Activated T-helper 1 cell treated with Interleukin-2 at 50 U/mL for 16 hours (primary cell): ENCODE results near the gene HJURP.

Experiments used
- DNase-seq: peaks from one replicate; pipeline ENCODE4 v3.0.0-alpha.2; 2020; ENCODE audit warnings: low read depth

HJURP gene

DNA sequence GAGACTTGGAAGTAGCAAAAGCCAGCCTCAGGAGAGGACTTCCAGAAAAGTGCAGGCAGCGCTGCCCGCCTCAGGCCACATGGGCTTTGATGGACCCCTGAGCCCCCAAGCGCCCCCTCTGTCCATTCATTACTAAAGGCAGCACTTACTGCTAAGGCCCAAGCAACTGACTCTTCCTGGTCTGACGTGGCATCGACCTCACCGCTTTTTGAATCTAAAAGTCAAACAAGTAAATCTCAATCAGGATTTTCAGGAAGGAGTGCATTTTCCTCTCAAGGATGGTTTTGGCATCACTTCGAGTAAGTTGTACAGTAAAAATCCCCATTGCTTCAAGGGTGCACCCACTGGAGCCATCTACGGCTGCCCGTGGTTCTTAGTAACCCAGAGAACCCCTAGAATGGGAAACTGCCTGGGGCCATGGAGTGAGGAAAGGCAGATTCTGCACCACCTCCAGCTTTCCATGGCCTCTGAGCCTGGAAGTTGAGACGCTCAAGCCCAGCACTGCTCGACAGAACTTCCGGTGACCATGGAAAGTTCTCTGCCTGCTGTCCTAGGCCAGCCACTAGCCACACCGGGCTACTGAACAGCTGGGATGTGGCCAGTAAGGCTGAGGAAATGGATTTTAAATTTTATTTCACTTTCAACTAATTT, 7.0 kb downstream of the HJURP start:
- no peak for DNase-seq

DNA sequence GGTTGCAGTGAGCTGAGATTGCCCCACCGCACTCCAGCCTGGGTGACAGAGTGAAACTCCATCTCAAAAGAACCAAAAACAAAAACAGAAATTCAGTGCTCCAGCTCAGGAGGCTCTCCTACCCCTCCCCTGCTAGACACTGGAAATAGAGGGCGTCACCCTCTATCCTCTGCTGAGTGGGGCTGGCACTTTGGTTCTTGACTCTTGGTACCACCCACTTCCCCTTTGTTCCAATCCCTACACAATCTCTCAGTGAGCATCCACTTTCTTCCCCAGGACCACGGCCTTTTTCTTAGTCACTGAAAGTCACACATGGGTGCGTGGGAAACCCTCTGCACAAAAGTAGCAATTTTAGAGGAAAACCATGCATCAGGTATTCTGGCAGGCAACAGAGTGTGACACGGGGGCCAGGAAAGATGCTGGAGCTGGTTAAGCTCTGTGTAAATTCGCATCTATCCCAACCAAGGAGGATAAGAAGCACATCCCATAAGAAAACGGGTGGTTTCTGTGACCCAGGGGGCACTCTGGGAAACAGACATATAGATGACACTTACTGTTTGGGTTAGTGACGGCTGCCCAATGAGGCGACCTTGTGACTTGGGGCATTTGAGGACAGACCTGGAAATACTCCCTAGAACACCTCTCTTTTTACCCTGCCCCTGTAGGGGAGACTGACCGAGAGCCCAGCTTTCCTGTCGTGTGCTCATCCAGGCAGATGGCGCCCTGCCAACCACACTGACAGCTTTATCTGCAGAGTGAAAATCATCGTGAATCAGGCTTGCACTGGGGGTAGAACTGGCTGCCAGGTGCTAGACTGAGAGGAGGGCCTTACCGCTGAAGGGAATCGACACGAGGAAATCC, 7.7 kb downstream of the HJURP start:
- DNase-seq, result no peak

DNA sequence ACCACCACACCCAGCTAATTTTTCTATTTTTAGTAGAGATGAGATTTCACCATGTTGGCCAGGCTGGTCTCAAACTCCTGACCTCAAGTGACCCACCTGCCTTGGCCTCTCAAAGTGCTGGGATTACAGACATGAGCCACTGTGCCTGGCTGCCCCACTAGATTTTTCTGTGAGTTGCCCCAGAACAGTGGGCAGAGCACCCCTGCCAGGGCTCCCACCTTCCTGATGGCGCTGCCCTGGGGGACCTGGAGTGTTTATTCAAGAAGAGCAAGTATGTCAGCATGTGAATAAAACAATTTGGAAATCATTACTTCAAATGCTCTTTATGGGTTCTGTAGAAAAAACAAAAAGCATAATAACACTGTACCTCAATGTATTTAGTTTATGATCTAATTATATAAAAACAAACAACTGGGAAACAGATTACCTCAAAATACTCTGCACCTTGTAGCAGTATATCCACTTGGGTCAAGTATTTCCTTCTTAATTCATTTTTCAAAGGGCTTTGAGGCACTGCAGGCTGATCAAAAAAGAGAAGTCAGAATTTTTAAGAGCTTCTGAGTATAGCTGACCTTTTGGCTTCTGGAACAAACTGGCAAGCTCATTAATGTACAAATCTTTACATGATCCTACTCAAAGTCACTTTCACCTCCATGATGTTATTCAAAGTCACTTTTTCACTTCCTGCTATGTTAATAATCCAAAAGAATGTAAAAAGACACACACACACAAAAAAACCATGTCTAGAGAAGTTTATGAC, 8.9 kb downstream of the HJURP start:
- no peak for DNase-seq

DNA sequence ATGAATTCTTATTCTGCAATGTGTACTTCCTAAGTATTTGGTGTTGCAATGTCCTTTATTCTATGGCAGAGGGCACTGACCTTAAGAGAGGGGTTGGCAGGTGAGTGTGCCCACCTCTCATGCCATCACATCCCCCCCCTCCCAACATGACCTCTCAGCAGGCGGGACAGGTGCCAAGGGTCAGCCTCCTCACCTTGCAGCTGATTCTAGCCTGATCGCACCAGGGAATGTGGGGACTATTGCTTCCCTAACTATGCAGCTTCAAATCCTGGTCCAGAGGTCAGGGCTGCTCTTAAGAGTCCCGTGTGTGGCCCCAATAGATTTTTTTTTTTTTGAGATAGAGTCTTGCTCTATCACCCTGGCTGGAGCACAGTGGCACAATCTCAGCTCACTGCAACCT, 9.5 kb downstream of the HJURP start:
- no peak for DNase-seq

DNA sequence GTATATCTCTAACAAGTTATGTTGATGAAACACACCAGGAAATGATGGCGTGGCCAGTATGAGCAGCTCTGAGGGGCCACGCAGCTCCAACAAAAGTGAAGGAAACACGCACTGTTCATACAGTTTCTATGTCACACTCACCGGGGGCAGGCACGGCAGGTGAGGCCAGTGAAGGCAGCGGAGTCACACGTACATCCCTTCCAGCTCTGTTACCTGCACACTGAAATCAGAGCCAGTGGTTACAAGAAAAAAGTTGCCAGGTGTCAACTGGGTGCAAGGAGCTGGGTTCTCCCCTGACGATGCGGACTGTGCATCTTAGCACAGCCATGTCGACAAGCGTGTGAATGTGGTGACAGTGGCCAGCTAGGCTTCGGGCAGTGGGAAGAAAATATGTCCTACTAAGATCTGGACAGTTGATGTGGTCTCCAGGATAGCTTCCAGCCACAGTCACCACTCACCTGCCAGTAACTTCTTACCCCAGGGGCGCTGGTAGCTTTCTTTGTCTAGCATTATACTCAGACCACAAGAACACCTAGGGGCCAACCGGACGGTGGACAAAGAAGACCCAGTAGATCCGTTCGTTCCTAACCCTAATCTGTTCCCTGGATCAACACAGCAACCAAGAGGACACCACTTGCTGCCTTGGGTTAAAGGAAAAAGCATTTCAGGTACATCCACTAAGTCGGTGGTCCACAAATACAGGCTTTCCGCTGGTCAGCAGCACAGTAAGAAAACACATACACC, 10.1 kb downstream of the HJURP start:
- no peak for DNase-seq

DNA sequence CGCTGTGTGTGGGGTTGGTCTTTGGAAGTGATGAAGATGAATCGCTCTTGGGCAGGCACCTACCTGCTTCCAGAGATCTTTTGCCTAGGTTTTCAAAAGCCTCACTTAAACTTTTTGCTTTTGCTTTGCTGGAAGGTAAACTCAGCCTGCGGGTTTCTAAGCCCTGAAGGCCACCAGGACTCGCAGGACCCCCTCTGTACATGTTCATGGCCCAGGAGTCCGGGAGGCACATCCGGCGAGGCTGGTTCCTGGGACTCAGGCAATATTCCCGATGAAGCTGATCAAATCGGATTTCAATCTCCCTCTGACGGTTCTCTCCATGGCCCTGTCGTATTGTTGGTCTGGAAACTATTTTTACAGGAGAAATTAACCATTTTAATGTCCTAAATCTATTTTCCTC, 13.2 kb downstream of the HJURP start:
- DNase-seq, result no peak

DNA sequence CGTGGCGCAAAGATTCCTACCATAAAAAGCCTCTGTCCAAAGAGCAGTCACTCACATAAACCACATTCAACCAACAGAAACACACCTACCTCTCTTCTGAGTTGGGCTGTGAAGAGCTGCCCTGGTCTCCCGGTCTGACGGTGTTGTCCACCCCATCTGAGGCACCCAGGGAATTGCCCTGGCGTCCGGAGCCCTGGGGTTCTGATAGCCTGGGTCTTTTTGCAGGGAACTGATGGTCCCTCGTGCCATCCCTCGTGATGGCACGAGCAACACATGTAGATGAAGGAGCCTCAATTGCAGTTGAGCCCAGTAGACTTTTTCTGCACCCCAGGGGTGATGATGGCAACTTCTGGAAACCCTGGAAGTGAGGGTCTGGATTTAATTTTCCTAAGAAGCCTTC, 13.8 kb downstream of the HJURP start:
- DNase-seq, result no peak

DNA sequence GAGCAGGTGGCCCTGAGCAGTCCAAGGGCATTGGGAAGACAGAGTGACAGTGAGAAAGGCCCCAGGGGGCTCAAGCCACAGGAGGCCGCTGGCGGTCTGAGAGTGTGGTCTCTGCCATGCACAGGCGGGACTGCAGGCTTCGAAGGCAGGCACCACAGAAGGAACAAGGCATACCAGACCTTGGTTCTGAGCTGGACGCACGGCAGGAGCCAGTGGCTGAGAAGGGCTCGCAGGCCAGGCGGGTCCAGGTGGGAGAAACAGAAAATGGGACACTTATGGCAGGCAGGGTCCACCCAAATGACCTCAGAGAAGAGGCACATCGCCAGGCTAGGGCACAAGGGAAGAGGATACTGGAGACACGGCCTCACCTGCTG, 14.9 kb downstream of the HJURP start:
- no peak for DNase-seq

DNA sequence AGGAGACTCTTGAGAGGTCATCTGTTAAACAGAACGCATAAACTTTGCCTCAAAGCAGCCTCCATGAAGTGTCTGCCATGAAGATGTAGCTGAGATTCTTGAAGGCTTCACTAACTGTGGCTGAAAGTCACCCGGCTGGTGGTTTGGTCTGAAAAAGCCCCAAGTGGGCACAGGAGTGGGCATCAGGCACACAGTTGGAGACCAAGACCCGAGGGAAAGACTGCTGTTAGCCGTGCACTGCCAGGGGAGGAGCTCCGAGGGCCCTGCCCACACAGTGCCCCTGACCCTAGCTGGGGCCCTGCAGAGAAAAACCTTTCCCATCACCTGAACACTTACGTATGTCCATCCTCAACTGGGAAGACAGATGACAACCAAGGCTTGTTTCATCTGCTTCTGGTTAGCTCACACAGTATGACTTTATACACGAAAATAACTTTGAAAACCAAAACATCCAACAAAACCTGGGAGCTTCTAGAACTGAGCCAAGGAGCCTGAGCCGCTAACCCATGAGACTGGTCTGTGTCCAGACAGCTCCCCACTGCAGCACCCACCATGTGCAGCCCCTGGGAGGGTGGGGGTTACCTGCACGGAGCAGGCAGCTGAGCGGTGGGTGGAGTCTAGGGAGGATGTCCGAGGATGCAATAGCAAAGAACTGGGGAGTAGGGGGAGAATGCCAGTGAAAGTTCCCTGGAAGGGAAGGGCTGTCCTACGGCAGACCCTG, 15.4 kb downstream of the HJURP start:
- no peak for DNase-seq

DNA sequence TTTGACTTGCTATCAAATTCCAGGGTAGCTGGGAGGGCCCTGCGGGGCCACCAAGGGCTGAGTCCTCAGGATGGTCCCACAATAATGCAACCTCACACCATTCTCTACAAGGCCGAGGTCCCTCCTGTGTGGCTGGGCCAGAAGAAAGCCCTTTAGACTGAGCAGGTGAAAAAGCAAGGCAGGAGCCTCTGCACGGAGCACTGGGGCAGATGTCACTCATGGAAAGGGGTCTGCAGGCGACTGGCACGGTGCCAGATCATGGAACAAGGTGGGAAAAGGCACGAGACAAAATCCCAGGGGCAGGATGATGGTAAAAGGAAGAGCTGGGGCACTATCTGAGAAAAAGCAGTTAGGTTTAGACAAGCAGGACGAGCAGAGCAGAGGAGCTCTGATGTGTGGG, 16.1 kb downstream of the HJURP start:
- DNase-seq, result no peak

DNA sequence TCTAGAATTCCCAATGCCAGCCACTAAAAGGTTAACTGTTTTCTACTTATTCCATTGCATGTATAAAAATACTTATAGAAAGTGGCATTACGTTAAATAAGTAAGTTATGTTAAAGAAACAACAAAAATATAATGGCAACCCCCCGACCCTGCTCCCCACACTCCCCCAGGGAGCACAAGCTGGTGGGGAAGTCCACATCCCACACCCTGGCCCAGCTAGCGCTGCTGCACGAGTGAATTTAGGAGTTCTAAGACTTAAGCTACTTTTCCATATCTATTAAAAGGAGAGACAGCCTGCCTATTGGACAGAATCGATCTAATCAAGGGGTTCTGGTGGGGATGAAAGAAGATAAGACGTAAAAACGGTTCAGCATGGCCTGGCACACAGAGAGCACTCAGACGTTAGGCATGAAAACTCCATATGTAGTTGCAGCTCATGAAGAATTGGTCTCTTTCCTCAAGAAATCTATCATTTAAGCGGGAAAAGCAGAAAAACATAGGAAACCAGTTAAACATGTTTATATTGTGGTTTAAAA, 16.6 kb downstream of the HJURP start:
- no peak for DNase-seq

DNA sequence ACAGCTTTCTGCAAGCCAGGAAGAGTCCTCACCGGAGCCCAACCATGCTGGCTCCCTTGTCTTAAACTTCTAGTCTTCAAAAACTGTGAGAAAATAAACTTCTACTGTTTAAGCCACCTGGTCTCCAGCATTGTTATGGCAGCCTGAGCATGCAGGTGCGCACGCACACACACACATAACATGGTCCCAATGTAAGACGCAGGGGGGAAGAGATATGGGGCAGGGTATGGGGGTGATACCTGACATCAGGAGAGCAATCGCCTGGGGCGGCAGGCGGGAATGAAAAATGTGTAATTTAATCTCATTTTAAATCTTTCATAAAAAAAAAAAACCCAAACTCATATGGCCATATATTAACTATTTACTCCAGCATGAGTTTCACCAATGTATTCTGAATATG, 18.0 kb downstream of the HJURP start:
- no peak for DNase-seq

DNA sequence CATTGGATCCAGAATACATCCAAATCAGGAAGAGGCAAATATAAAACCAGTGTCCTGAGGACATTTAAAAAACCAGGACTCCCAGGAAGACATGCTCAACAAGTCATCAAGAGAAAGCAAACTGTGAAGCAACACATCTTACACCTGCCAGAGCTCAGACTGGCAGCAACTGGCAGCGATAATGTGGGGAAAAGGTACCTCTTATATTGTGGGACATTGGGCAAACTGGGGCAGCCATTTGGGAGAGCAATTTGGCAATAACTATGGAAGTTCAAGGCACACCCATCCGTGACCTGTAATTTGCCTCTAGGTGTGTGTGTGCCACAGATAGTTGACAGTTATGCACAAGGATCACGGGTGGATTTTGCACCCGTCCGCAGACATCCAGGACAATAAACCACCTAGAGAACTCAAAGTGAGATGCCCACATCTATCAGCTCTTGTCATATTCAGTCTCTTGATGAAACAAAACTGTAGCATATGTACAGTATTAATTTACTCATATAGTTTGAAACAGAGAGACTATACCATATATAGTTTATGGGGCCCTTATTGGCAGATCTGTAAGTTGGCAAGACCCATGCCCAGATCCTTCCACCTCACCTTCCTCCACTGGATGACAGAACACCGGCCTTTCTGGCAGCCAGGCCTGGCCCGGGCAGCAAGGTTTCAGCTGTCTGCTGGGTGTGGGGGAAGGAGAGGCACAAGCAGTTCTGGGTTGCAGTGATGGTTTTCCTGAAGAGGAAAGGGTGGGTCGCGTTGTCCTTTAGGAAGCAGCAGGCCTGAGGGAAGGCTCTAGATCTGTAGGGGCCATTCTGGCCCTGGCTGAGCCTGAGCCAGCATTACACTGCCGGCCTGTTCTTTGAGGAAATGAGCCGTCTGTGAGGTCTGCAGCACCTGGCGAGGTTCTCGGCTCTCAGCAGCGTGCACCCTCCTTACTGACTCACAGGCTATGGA, 18.8 kb downstream of the HJURP start:
- no peak for DNase-seq

DNA sequence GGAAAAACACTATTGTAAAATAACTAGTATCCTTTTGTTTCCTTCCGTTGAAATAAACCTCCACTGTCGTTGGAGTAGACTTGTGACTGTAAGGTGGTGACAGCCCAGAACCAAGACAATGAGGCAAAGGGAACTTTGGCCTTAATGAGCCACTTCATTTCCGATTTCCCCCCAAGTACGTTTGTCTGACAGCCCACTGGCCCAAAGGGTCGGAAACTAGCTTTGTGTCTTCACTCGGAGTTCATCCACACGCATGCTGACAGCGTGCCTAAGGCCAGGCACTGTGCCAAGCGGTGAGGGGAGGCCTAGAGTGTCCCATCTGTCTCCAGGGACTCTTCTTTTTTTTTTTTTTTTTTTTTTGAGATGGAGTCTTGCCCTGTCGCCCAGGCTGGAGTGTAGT, 21.0 kb downstream of the HJURP start:
- no peak for DNase-seq

DNA sequence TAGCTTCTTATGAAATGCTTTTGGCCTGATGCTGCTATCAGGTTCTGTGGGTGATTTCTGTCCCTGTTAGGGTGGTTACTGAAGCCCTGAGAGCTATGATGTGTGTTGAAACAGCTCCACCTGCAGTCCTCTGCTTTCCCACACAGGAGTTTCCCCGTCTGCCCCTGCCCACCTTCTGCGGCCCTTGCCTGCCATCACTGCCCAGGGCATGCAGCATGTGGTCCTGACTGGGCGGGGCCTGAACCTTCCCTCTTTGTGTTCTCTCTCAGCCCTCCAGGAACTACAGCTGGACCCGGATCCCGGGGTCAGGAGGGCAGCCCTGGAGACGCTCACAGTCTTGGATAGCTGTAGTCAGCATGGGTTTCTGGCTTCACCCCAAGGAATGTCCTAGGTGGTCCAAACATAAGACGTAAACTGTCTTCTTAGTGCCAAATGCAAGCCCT, 21.4 kb downstream of the HJURP start:
- DNase-seq, result no peak

DNA sequence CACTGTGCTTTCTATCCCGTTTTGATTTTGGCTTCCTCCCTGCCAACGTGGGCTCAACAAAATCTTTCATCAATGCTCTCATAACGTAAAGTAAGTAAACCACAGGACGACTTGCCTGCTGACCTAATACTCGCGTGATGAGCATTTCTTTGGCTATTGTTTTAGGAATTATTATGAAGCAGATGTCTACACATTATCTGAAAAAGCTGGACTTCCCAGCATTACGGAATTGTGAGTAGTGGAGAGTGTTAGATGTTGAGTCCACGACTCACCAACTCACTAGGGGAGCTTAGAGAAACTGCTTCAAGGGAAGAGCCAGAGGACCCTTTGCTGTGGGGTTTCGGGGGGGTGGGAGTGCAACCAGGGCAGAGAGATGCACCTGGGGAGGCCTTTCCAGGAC, 21.9 kb downstream of the HJURP start:
- DNase-seq, result no peak

DNA sequence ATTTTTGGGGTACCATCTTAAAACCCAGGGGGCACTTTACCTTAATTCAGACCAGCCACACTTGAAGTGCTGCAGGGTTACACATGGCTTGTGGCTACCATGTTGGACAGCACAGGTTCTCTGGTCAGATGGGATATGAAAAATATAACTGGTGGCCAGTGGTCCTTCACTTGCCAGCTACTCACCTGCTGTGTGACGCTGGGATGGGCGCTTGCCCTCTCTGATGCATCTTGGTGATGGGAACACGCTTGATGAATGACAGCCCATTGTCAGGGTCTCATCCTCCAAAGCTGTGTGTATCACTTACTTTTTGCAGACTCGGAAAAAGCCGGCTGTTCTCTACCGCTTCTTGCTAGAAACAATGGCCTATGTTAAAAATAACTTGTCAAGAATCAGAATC, 22.5 kb downstream of the HJURP start:
- no peak for DNase-seq

DNA sequence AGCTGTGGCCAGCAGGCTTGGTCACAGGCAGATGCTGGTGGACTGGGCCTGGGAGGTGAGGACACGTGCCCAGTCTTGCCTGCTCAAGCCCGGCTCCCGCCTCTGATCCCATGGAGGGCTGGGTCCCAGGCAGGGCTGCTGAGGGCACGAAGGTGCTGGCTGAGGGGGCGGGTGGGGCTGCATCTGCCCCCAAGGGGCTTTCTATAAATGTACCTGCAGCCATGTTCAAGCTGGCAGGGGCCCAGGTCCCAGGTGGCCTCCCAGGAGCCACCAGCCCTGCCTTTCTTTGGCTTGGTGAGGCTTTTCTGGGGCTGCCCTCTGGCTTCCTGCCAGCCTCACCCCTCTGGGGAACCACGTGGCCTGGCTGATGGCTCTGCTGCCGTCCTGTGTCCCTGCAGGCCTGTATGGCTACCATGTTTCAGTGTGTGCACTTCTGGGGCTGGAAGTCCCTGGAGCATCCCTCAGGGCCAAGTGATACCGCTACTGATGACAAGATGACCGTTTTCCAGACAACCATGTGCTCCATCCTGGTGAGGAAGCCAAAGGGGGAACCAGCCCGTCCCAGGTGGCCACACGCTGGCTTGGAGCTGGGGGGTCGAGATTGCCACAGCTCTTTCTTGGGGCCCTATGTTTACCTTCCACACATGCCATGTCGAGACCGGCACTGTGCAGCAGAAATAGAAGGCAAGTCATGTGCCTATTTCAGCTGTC, 23.2 kb downstream of the HJURP start:
- DNase-seq, result no peak

DNA sequence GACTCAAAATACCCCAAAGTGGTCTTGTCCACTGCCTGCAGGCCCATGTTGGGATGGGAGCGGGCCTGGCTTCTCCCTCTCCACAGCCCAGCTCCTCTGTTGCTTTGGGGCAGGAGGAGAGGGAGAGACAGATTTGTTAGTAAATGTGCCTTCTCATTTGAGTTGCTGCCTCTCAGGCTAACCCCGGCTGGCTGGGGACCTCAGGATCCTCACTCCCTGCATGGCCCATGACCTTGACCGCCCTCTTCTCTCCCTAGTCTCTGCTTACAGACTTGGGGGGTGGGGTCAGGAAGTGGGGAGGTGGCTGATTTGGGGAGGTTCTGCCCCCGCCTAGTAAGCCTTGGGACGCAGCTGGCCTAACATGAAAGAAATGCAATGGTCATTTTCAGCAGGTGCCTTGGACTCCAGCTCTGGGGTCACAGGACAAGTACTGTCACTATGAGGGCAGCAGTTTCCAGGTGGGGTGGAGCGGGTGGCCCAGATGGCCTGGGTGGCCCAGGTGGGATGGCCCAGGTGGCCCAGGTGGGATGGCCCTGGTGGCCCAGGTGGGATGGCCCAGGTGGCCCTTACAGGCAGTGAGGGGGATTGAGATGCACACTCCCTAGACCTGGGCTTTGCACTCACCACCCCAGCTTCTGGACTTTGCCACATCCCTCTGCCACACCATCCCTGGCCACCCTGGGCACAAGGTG, 24.1 kb downstream of the HJURP start:
- no peak for DNase-seq
